ENCODE data around the gene SF3B4. TPM values are rescaled to one million over a fixed set of nuclear protein-coding genes. Genes with fewer than 3 reads are reported as not detected.
A peak's percentile ranks its signal among the peaks of the same experiment; 100 is the strongest.
"Not testable (repeated sequence)": the region's sequence is repeated elsewhere in the genome, so short reads cannot be mapped to it uniquely, and the experiment has no call there.

The SF3B4 gene
- total RNA-seq, 1 experiment from 2014 or later: 127 TPM

DNA sequence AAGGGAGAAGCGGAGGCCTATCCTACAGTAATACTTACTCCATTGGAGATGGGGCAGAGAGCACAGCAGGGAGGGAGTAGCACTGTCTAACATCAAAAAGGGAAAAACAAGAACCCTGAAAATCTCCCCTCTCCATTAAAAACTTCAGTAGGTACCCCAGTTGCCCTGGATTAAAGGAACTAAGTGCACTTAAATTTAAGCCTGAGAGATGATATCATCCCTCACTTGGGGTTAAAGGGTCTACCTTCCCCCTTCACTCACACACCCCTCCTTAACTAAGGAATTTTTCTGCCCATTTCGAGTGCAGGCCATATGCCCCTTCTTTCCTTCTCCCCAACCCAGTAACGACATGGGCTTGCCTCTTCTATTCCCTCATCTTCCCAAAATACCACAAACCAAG, 12.8 kb upstream of the SF3B4 start:
- no peaks in the 10 kb centered on the region for H3K27me3 Mint-ChIP-seq (ENCODE audit: low read depth)
- Histone ChIP-seq H4K8ac (replicated peaks; ENCODE audit: insufficient read length, low read depth, low read length) (no peak overlapping the region), H2BK120ac (ENCODE audit: low read depth, low read length, poor library complexity, severe bottlenecking) (no peak overlapping the region), H3K4ac (ENCODE audit: low read depth, low read length) (no peak overlapping the region), H4K91ac (ENCODE audit: insufficient read length, low read depth, low read length) (no peak overlapping the region), H2BK20ac (ENCODE audit: low read depth, low read length, poor library complexity, severe bottlenecking) (no peak overlapping the region), H3K9ac (ENCODE audit: extremely low read depth, insufficient read length, low read length) (no peak overlapping the region), H3K56ac (ENCODE audit: insufficient read length, low read depth, low read length) (no peak overlapping the region), H4K5ac (ENCODE audit: insufficient read length, low read depth, low read length) (no peak overlapping the region), H4K20me1 (ENCODE audit: control insufficient read depth, insufficient read depth, insufficient read length) (no peaks in the 10 kb centered on the region), H3K27me3 (ENCODE audit: insufficient read depth, low read length) (no peaks in the 10 kb centered on the region), H3K23ac (ENCODE audit: insufficient read length, low read depth, low read length) (no peak overlapping the region), H2BK5ac (ENCODE audit: insufficient read length, low read length) (no peak overlapping the region), H2BK12ac (ENCODE audit: insufficient read length, low read depth, low read length) (no peak overlapping the region), H2AK5ac (ENCODE audit: insufficient read length, low read length) (no peak overlapping the region), H3K4me1 (ENCODE audit: insufficient read depth, low read length) (peaks cover 20% of the 10 kb centered on the region; the same call in 1 of the 2 replicates), H2AFZ (ENCODE audit: low read length) (no peak overlapping the region), H3K79me2 (ENCODE audit: insufficient read depth, low read length) (no peaks in the 10 kb centered on the region), H2BK15ac (ENCODE audit: low read depth, low read length) (no peak overlapping the region), H3K27ac (ENCODE audit: insufficient read length, low read depth, low read length) (no peak overlapping the region), H3K9me3 (ENCODE audit: control insufficient read depth, low read depth, low read length) (no peaks in the 10 kb centered on the region), H3K18ac (ENCODE audit: insufficient read length, low read depth, low read length) (no peak overlapping the region), H3K14ac (ENCODE audit: insufficient read depth, low read length) (no peak overlapping the region), H3T11ph (ENCODE audit: low read length) (no peak overlapping the region), H3K4me2 (ENCODE audit: insufficient read depth, insufficient read length, low read length) (no peak overlapping the region), H3K23me2 (ENCODE audit: insufficient read length, low read depth, low read length, poor library complexity, severe bottlenecking) (peaks cover 14% of the 10 kb centered on the region), H3K79me1 (ENCODE audit: insufficient read depth, low read depth, low read length, poor library complexity, severe bottlenecking) (no peaks in the 10 kb centered on the region)
- H3K4me3 Mint-ChIP-seq: no peak overlapping the region
- TF ChIP-seq, protein P1, sequence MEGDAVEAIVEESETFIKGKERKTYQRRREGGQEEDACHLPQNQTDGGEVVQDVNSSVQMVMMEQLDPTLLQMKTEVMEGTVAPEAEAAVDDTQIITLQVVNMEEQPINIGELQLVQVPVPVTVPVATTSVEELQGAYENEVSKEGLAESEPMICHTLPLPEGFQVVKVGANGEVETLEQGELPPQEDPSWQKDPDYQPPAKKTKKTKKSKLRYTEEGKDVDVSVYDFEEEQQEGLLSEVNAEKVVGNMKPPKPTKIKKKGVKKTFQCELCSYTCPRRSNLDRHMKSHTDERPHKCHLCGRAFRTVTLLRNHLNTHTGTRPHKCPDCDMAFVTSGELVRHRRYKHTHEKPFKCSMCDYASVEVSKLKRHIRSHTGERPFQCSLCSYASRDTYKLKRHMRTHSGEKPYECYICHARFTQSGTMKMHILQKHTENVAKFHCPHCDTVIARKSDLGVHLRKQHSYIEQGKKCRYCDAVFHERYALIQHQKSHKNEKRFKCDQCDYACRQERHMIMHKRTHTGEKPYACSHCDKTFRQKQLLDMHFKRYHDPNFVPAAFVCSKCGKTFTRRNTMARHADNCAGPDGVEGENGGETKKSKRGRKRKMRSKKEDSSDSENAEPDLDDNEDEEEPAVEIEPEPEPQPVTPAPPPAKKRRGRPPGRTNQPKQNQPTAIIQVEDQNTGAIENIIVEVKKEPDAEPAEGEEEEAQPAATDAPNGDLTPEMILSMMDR (conservative IDR thresholded peaks at IDR 0.05): no peak
- H3K27ac Mint-ChIP-seq: peak overlapping the region; percentile 3 to 22 (median 19); a peak in 4 of 7 replicates
- peaks cover 10 to 16% (median 13%) of the 10 kb centered on the region in 3 experiments; a peak in 5 of 7 replicates for H3K36me3 Mint-ChIP-seq (ENCODE audit: insufficient read depth in 1 of 3, low read depth in 3 of 3)
- DNase-seq: no peak
- H3K4me1 Mint-ChIP-seq: peaks cover 49 to 59% of the 10 kb centered on the region in 2 experiments
- H3K9me3 Mint-ChIP-seq: no peaks in the 10 kb centered on the region
- WGBS (ENCODE audit: extremely low coverage, insufficient read length, low lambda C conversion rate): no CpG with 5 or more reads among the region's 3 CpGs

- H3K79me2 ChIP-seq (ENCODE audit: insufficient read depth, low read length); H3K27me3 ChIP-seq (ENCODE audit: insufficient read depth, low read length); H4K5ac ChIP-seq (ENCODE audit: insufficient read length, low read depth, low read length); DNase-seq; H3K9me3 ChIP-seq (ENCODE audit: control insufficient read depth, low read depth, low read length); H3K79me1 ChIP-seq (ENCODE audit: insufficient read depth, low read depth, low read length, poor library complexity, severe bottlenecking); H3K27me3 Mint-ChIP-seq (ENCODE audit: low read depth); H2AFZ ChIP-seq (ENCODE audit: low read length); H2BK5ac ChIP-seq (ENCODE audit: insufficient read length, low read length); H3K56ac ChIP-seq (ENCODE audit: insufficient read length, low read depth, low read length); H4K20me1 ChIP-seq (ENCODE audit: control insufficient read depth, insufficient read depth, insufficient read length); H4K8ac ChIP-seq (replicated peaks; ENCODE audit: insufficient read length, low read depth, low read length); H2AK5ac ChIP-seq (ENCODE audit: insufficient read length, low read length); H3K9me3 Mint-ChIP-seq; H2BK12ac ChIP-seq (ENCODE audit: insufficient read length, low read depth, low read length); H2BK120ac ChIP-seq (ENCODE audit: low read depth, low read length, poor library complexity, severe bottlenecking); H4K91ac ChIP-seq (ENCODE audit: insufficient read length, low read depth, low read length); H2BK15ac ChIP-seq (ENCODE audit: low read depth, low read length); H2BK20ac ChIP-seq (ENCODE audit: low read depth, low read length, poor library complexity, severe bottlenecking); H3K4ac ChIP-seq (ENCODE audit: low read depth, low read length); H3K14ac ChIP-seq (ENCODE audit: insufficient read depth, low read length); H3K23ac ChIP-seq (ENCODE audit: insufficient read length, low read depth, low read length); H3T11ph ChIP-seq (ENCODE audit: low read length); H3K9ac ChIP-seq (ENCODE audit: extremely low read depth, insufficient read length, low read length); H3K36me3 Mint-ChIP-seq (ENCODE audit: insufficient read depth in 1 of 3, low read depth in 3 of 3): not testable (repeated sequence)
- Histone ChIP-seq H3K18ac (ENCODE audit: insufficient read length, low read depth, low read length) (peak overlapping the region; percentile 94), H3K23me2 (ENCODE audit: insufficient read length, low read depth, low read length, poor library complexity, severe bottlenecking) (peaks cover 14% of the 10 kb centered on the region), H3K4me1 (ENCODE audit: insufficient read depth, low read length) (peaks cover 20% of the 10 kb centered on the region; the same call in 1 of the 2 replicates), H3K4me2 (ENCODE audit: insufficient read depth, insufficient read length, low read length) (peak overlapping the region; percentile 65), H3K27ac (ENCODE audit: insufficient read length, low read depth, low read length) (peak overlapping the region; percentile 27)
- peak overlapping the region; percentile 84 to 99 (median 98); a peak in 5 of 7 replicates for H3K27ac Mint-ChIP-seq
- peaks cover 49 to 59% of the 10 kb centered on the region in 2 experiments for H3K4me1 Mint-ChIP-seq
- WGBS (ENCODE audit: extremely low coverage, insufficient read length, low lambda C conversion rate): no CpG with 5 or more reads among the region's 13 CpGs
- H3K4me3 Mint-ChIP-seq: peak overlapping the region in 1 of 2 experiments; percentile 55; a peak in 3 of 5 replicates
These were observed 11.0 kb upstream of the SF3B4 start for GRCh38 chr1:149938668-149939003.
